ENCODE results near the gene LIPT1. TPM values are rescaled to one million over a fixed set of nuclear protein-coding genes. Genes with fewer than 3 reads are reported as not detected.
"Not testable (repeated sequence)": the region's sequence is repeated elsewhere in the genome, so short reads cannot be mapped to it uniquely, and the experiment has no call there.

Gene LIPT1
- polyA plus RNA-seq, 2 of the 4 experiments (the other 2 are of a cell fraction), result 4.8 to 10.9 TPM

DNA sequence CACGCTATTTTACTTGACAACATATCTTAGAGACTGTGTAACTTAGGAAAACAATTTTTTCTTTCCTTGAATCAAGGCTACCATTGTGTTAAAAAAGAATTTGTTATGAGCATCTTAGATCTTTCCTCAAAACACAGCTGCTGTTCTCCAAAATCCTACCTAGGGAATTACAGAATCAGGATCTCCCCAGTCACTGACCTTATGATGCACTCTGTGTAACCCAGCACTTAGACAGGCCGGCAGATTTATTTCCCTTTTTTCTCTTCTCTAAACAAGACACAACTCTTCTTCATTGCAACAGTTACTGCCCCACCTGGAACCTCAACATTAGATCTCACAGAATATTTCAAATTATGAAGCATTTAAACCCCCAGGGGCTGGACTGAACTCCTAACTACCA, 26.8 kb upstream of the LIPT1 start:
- DNase-seq (ENCODE audit: low read depth in 1 of 2, low spot score in 1 of 2) (no peak), ATAC-seq (no peak), FAIRE-seq (no peak)
- no peak for TF ChIP-seq EP300 (IDR thresholded peaks at IDR 0.05)
- no peak for TF ChIP-seq CHD4 (IDR thresholded peaks at IDR 0.05; ENCODE audit: borderline replicate concordance)
- TF ChIP-seq PHF8 (IDR thresholded peaks at IDR 0.05; ENCODE audit: borderline replicate concordance, low read depth), result no peak
- no peak for TF ChIP-seq HDAC2 (IDR thresholded peaks at IDR 0.05)
- TF ChIP-seq TFCP2L1 (CRISPR knock-in tag; IDR thresholded peaks at IDR 0.05), result no peak
- TF ChIP-seq FOSB (CRISPR knock-in tag; IDR thresholded peaks at IDR 0.05), result no peak
- no peak for TF ChIP-seq RFX5 (IDR thresholded peaks at IDR 0.05)
- TF ChIP-seq HOXB13 (CRISPR knock-in tag; IDR thresholded peaks at IDR 0.05; ENCODE audit: low read depth), result no peak
- TF ChIP-seq HEYL (CRISPR knock-in tag; IDR thresholded peaks at IDR 0.05), result no peak
- no peak for TF ChIP-seq GATA3 (IDR thresholded peaks at IDR 0.05; ENCODE audit: borderline replicate concordance)
- TF ChIP-seq POLR2AphosphoS2 (conservative IDR thresholded peaks at IDR 0.05; ENCODE audit: low read length), result no peak
- ChIA-PET CTCF (interaction anchor here (0.7 kb wide), 1 partner anchor 62 kb away, joined by 3 read pairs; no protein-coding TSS in a partner anchor), POLR2A (interaction anchor here (0.9 to 1.6 kb wide), 2 partner anchors 13 kb away, joined by 3 read pairs; partner anchors contain the start of gene C2orf15)
- WGBS (ENCODE audit: missing lambda C conversion rate), result 62% methylated on average over 2 of the region's 2 CpGs
- Histone ChIP-seq H3K4me1 (no peaks in the 10 kb centered on the region), H3K4me2 (no peak overlapping the region), H3K27ac (no peak overlapping the region), H3K4me3 (no peak overlapping the region), H3K9me3 (peaks cover 40% of the 10 kb centered on the region)

DNA sequence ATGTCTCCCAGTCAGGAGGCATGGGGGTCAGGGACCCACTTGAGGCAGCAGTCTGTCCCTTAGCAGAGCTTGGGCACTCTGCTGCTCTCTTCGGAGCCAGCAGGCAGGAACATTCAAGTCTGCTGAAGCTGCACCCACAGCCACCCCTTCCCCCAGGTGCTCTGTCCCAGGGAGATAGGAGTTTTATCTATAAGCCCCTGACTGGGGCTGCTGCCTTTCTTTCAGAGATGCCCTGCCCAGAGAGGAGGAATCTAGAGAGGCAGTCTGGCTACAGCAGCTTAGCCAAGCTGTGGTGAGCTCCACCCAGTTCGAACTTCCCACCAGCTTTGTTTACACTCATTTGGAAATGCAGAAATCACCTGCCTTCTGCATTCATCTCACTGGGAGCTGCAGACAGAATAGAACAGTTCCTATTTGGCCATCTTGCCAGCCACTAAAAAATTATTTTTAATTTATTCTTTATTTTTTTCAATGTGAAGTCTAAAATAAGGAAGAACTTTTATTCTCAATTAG, 19.7 kb upstream of the LIPT1 start:
- H3K4me2 ChIP-seq; H3K27ac ChIP-seq; H3K4me3 ChIP-seq; CTCF ChIA-PET; H3K4me1 ChIP-seq; POLR2A ChIA-PET; ATAC-seq; DNase-seq (ENCODE audit: low read depth in 1 of 2, low spot score in 1 of 2); FAIRE-seq: not testable (repeated sequence)
- WGBS (ENCODE audit: missing lambda C conversion rate), result 72% methylated on average over 2 of the region's 2 CpGs
- peaks cover 36% of the 10 kb centered on the region for H3K9me3 ChIP-seq

DNA sequence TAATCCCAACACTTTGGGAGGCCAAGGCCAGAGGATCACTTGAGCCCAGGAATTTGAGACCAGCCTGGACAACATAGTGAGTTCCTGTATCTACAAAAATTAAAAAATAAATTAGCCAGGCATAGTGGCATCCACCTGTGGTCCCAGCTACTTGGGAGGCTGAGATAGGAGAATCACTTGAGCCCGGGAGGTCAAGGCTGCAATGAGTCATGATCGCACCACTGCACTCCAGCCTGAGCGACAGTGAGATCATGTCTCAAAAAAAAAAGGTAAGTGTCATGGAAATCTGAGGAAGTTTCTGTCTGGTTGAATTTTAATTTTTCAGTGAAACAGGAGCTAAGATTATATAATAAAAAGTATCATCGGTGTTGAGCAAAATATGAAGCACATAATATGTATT, 15.8 kb upstream of the LIPT1 start:
- POLR2A ChIA-PET, result no interaction called here
- no peak for ATAC-seq
- 82% methylated on average over 4 of the region's 4 CpGs for WGBS (ENCODE audit: missing lambda C conversion rate)

More for the DNA sequence above, 15.8 kb upstream of the LIPT1 start:
- CTCF ChIA-PET, result interaction anchor here (0.6 kb wide), 2 partner anchors 49 to 266 kb away, joined by 3 to 4 read pairs; no protein-coding TSS in a partner anchor
- H3K27ac ChIP-seq, result no peak overlapping the region
- no peak for TF ChIP-seq NFE2L2 (conservative IDR thresholded peaks at IDR 0.05; ENCODE audit: low read length)
- TF ChIP-seq, protein P1, sequence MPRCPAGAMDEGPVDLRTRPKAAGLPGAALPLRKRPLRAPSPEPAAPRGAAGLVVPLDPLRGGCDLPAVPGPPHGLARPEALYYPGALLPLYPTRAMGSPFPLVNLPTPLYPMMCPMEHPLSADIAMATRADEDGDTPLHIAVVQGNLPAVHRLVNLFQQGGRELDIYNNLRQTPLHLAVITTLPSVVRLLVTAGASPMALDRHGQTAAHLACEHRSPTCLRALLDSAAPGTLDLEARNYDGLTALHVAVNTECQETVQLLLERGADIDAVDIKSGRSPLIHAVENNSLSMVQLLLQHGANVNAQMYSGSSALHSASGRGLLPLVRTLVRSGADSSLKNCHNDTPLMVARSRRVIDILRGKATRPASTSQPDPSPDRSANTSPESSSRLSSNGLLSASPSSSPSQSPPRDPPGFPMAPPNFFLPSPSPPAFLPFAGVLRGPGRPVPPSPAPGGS (IDR thresholded peaks at IDR 0.05), result no peak
- no peak for TF ChIP-seq KDM1A (IDR thresholded peaks at IDR 0.05; ENCODE audit: low read depth)
- TF ChIP-seq MAZ (IDR thresholded peaks at IDR 0.05; ENCODE audit: borderline replicate concordance, low read depth, low read length), result no peak
- no peak for TF ChIP-seq RAD21 (conservative IDR thresholded peaks at IDR 0.05 in 1 of 2, IDR thresholded peaks at IDR 0.05 in 1 of 2)
- TF ChIP-seq CBX8 (IDR thresholded peaks at IDR 0.05), result no peak
- TF ChIP-seq GATA3 (IDR thresholded peaks at IDR 0.05; ENCODE audit: borderline replicate concordance), result no peak
- TF ChIP-seq, protein P2, sequence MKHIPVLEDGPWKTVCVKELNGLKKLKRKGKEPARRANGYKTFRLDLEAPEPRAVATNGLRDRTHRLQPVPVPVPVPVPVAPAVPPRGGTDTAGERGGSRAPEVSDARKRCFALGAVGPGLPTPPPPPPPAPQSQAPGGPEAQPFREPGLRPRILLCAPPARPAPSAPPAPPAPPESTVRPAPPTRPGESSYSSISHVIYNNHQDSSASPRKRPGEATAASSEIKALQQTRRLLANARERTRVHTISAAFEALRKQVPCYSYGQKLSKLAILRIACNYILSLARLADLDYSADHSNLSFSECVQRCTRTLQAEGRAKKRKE (CRISPR knock-in tag; IDR thresholded peaks at IDR 0.05; ENCODE audit: low read depth), result no peak
- H3K4me2 ChIP-seq, result no peak overlapping the region
- peaks cover 16% of the 10 kb centered on the region; the same call in 2 of the 3 replicates for H3K9me3 ChIP-seq
- H3K4me1 ChIP-seq, result peaks cover 10% of the 10 kb centered on the region; the same call in 2 of the 3 replicates
- DNase-seq (ENCODE audit: low read depth in 1 of 2, low spot score in 1 of 2) (no peak), FAIRE-seq (no peak)
- H3K4me3 ChIP-seq, result no peak overlapping the region
